ENCODE data around the gene SLC44A1. TPM values are rescaled to one million over a fixed set of nuclear protein-coding genes. Genes with fewer than 3 reads are reported as not detected.

SLC44A1 gene
- polyA plus RNA-seq, 2 of the 4 experiments (the other 2 are of a cell fraction): 19.6 to 27.2 TPM

GRCh38 chr9:105238302-105238701, 6.1 kb upstream of the SLC44A1 start:
- CTCF ChIA-PET: interaction anchor here (0.6 to 1.4 kb wide), 6 partner anchors 11 to 312 kb away, joined by 3 to 4 read pairs (median 4); no protein-coding TSS in a partner anchor
- WGBS (ENCODE audit: missing lambda C conversion rate): 72% methylated on average over 3 of the region's 3 CpGs
- ATAC-seq (no peak), DNase-seq (ENCODE audit: low read depth in 1 of 2, low spot score in 1 of 2) (no peak), FAIRE-seq (no peak)
- H3K27ac ChIP-seq: no peak overlapping the region
- no peak overlapping the region for H3K4me3 ChIP-seq
- no peaks in the 10 kb centered on the region for H3K9me3 ChIP-seq
- no peak overlapping the region for H3K4me2 ChIP-seq
- POLR2A ChIA-PET: no interaction called here
- H3K4me1 ChIP-seq: peaks cover 5% of the 10 kb centered on the region; the same call in 2 of the 3 replicates
- no peak for TF ChIP-seq HMGXB4 (CRISPR knock-in tag; IDR thresholded peaks at IDR 0.05; ENCODE audit: borderline replicate concordance)
- TF ChIP-seq NFE2L2 (conservative IDR thresholded peaks at IDR 0.05; ENCODE audit: low read length): no peak
- TF ChIP-seq PHF8 (IDR thresholded peaks at IDR 0.05; ENCODE audit: borderline replicate concordance, low read depth): no peak
- no peak for TF ChIP-seq BHLHE40 (IDR thresholded peaks at IDR 0.05; ENCODE audit: low read depth, low read length)

- POLR2A ChIA-PET: no interaction called here
- WGBS (ENCODE audit: missing lambda C conversion rate): 63% methylated on average over 4 of the region's 4 CpGs
- CTCF ChIA-PET: interaction anchor here (0.8 to 2.8 kb wide), 5 partner anchors 12 to 174 kb away, joined by 3 to 6 read pairs (median 3); no protein-coding TSS in a partner anchor
Measured at GRCh38 chr9:105241356-105242043, 3.0 kb upstream of the SLC44A1 start.

More at GRCh38 chr9:105241356-105242043, 3.0 kb upstream of the SLC44A1 start:
- Histone ChIP-seq H3K4me3 (no peak overlapping the region), H3K9me3 (no peaks in the 10 kb centered on the region), H3K4me1 (peaks cover 17% of the 10 kb centered on the region), H3K4me2 (no peak overlapping the region), H3K27ac (no peak overlapping the region)
- ATAC-seq (no peak), FAIRE-seq (no peak), DNase-seq (ENCODE audit: low read depth in 1 of 2, low spot score in 1 of 2) (no peak)
- no peak for TF ChIP-seq EHF (CRISPR knock-in tag; IDR thresholded peaks at IDR 0.05)
- no peak for TF ChIP-seq PHF8 (IDR thresholded peaks at IDR 0.05; ENCODE audit: borderline replicate concordance, low read depth)
- TF ChIP-seq NR3C1 (IDR thresholded peaks at IDR 0.05): no peak
- no peak for TF ChIP-seq HEYL (CRISPR knock-in tag; IDR thresholded peaks at IDR 0.05)
- TF ChIP-seq USF2 (IDR thresholded peaks at IDR 0.05): no peak
- TF ChIP-seq HES2 (IDR thresholded peaks at IDR 0.05): no peak
- TF ChIP-seq RAD21 (conservative IDR thresholded peaks at IDR 0.05 in 1 of 2, IDR thresholded peaks at IDR 0.05 in 1 of 2): no peak
- no peak for TF ChIP-seq TFCP2L1 (CRISPR knock-in tag; IDR thresholded peaks at IDR 0.05)
- TF ChIP-seq MAX (IDR thresholded peaks at IDR 0.05): no peak
- TF ChIP-seq MAZ (IDR thresholded peaks at IDR 0.05; ENCODE audit: borderline replicate concordance, low read depth, low read length): no peak
- no peak for TF ChIP-seq BCL3 (IDR thresholded peaks at IDR 0.05)
- TF ChIP-seq ZSCAN20 (CRISPR knock-in tag; IDR thresholded peaks at IDR 0.05): no peak
- no peak for TF ChIP-seq RARB (CRISPR knock-in tag; IDR thresholded peaks at IDR 0.05)
- no peak for TF ChIP-seq ATOH8 (CRISPR knock-in tag; IDR thresholded peaks at IDR 0.05; ENCODE audit: low read depth)
